Peyer's patch (tissue), 4 donors: ENCODE results near the gene HEYL. TPM values are rescaled to one million over a fixed set of nuclear protein-coding genes. Genes with fewer than 3 reads are reported as not detected.

Experiments
- DNase-seq, 3 donors: peaks; one replicate each; pipeline ENCODE4 v3.0.0-alpha.2; 2017 to 2019
- H3K27ac ChIP-seq, 4 donors: fragments of 200-600 bp; sonication (generic); one replicate each; pipeline ENCODE4 v1.5.1; 2016 to 2019
- H3K27me3 ChIP-seq, 2 donors: fragments of 200-600 bp; sonication (generic); one replicate each; pipeline ENCODE4 v1.5.1; 2019
- H3K36me3 ChIP-seq, 3 donors: fragments of 200-600 bp; sonication (generic); one replicate each; pipeline ENCODE4 v1.5.1; 2016 to 2019
- H3K4me1 ChIP-seq, 4 donors: fragments of 200-600 bp; sonication (generic); one replicate each; pipeline ENCODE4 v1.5.1; 2016 to 2019
- H3K4me3 ChIP-seq, 4 donors: fragments of 200-600 bp; sonication (generic); 1 replicate in 3 of 4; 2 replicates in 1 of 4; pipeline ENCODE4 v1.5.1; 2016 to 2019; ENCODE audit warnings: mild to moderate bottlenecking in 1 of 4
- H3K9me3 ChIP-seq, 4 donors: fragments of 200-600 bp; sonication (generic); one replicate each; pipeline ENCODE4 v1.5.1; 2016 to 2019; ENCODE audit warnings: mild to moderate bottlenecking in 1 of 4
- CTCF ChIP-seq, 6 experiments: fragments of 450-650 bp in 4 of 6; fragments of 200-600 bp in 2 of 6; sonication (generic) in 1 of 6; IDR thresholded peaks; one replicate each; pipeline ENCODE4 v1.5.1; 2017 to 2019; ENCODE audit warnings: antibody characterized with exemption in 6 of 6, mild to moderate bottlenecking in 3 of 6, moderate library complexity in 1 of 6
- POLR2A ChIP-seq, 2 donors: fragments of 450-650 bp; IDR thresholded peaks; one replicate each; pipeline ENCODE4 v1.5.1; 2017; ENCODE audit warnings: antibody characterized with exemption in 2 of 2, mild to moderate bottlenecking in 2 of 2, moderate library complexity in 2 of 2
- total RNA-seq, 4 donors: library from RNA; depleted of rRNA; stranded (reverse); fragments of >200 nt; gene quantifications; one replicate each; pipeline ENCODE4 v1.1.0, GENCODE V29; 2016

Gene HEYL
- total RNA-seq, 4 donors from 2014 or later: 0.95 to 5.8 (median 1.5) TPM; not detected in 1

GRCh38 chr1:39673215-39673614, 33.8 kb upstream of the HEYL start:
- peaks cover 0 to 13% (median 4%) of the 10 kb centered on the region in 4 donors for H3K4me1 ChIP-seq
- DNase-seq: no peak
- H3K27me3 ChIP-seq: peaks cover 0 to 15% of the 10 kb centered on the region in 2 donors
- H3K36me3 ChIP-seq: no peaks in the 10 kb centered on the region
- no peak overlapping the region for H3K27ac ChIP-seq
- H3K4me3 ChIP-seq: no peak overlapping the region
- H3K9me3 ChIP-seq: no peaks in the 10 kb centered on the region
- TF ChIP-seq POLR2A (IDR thresholded peaks at IDR 0.05): no peak
- TF ChIP-seq CTCF (IDR thresholded peaks at IDR 0.05): no peak

GRCh38 chr1:39672551-39672947, 33.1 kb upstream of the HEYL start:
- TF ChIP-seq POLR2A (IDR thresholded peaks at IDR 0.05): no peak
- TF ChIP-seq CTCF (IDR thresholded peaks at IDR 0.05): peak in 4 of 6 experiments; percentile 14 to 25 (median 24)
- peak overlapping the region in 2 of 4 donors; percentile 38 to 46 for H3K4me3 ChIP-seq
- no peaks in the 10 kb centered on the region for H3K36me3 ChIP-seq
- peaks cover 0 to 13% (median 4%) of the 10 kb centered on the region in 4 donors for H3K4me1 ChIP-seq
- peaks cover 0 to 15% of the 10 kb centered on the region in 2 donors for H3K27me3 ChIP-seq
- no peak for DNase-seq
- H3K9me3 ChIP-seq: no peaks in the 10 kb centered on the region
- no peak overlapping the region for H3K27ac ChIP-seq

DNA sequence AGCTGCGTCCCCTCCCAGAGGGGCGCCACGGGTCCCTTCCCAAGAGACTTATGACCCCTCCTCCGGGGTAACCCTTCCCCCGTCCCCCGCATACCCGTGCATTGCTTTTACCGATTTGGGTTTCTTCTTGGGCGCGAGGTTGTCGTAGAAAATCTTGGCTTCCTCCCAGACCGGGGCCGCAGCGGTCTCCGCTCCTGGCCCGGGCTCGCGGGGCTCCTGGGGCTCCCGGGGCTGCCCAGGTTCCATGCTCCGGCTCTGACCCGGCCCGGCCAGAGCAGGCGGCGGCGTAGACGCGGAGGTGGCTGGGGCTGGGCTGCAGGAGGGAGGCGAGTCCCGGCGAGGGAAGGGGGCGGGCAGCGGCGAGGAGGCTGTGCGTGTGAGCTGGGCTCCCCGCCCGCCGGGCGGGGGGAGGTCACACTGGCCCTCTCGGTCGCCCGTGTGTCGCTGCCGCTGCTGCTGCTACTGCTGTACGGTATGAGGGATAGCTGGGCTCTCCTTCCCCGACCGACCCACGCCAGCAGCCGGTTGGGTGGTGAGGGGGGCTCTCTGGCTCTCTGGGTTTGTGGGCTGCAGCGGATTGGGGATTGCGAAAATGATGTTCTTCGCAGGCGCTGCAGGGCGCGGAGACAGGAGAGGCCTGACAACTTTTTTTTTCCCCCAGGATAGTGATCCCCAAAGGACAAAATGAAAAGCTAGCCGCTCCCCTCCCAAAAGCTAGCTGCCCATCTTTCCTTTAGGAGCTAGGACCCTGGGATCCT, 32.5 kb upstream of the HEYL start, which contains the start of gene NT5C1A:
TSS of gene NT5C1A (minus strand) at position 315 of the 758 bp plus-strand sequence. CDS start at position 246, 69 bp downstream.
- peaks cover 0 to 15% of the 10 kb centered on the region in 2 donors for H3K27me3 ChIP-seq
- H3K9me3 ChIP-seq: no peaks in the 10 kb centered on the region
- DNase-seq: no peak
- H3K4me3 ChIP-seq: peak within 1 kb of the TSS; percentile 15 to 46 (median 41)
- H3K36me3 ChIP-seq: no peaks in the 10 kb centered on the region
- peak within 1 kb of the TSS in 1 of 4 donors; percentile 3 for H3K27ac ChIP-seq
- TF ChIP-seq CTCF (IDR thresholded peaks at IDR 0.05): no peak
- TF ChIP-seq POLR2A (IDR thresholded peaks at IDR 0.05): no peak
- H3K4me1 ChIP-seq: peaks cover 0 to 13% (median 4%) of the 10 kb centered on the region in 4 donors

DNA sequence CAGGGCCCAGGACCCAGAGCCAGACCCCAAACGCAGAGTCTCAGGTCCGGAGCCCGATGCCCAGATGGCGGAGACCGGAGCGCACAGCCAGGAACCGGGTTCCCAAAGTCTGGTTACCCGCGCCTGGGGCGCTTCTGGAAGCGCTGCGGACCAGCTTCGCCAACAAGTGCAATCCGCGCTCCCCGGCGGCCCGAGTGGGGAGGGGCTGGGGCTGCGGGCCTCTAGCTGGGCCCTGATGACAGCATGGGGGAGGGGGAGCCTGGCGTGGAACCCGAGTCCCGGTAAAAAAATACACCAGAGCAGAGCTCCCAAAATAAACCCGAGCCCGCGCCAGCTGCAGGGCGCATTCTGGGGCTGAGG, 32.0 kb upstream of the HEYL start:
- H3K9me3 ChIP-seq: no peaks in the 10 kb centered on the region
- peak overlapping the region; percentile 15 to 46 (median 41) for H3K4me3 ChIP-seq
- H3K4me1 ChIP-seq: peaks cover 0 to 13% (median 4%) of the 10 kb centered on the region in 4 donors
- peak overlapping the region in 1 of 4 donors; percentile 3 for H3K27ac ChIP-seq
- no peak for TF ChIP-seq CTCF (IDR thresholded peaks at IDR 0.05)
- TF ChIP-seq POLR2A (IDR thresholded peaks at IDR 0.05): no peak
- DNase-seq: no peak
- no peaks in the 10 kb centered on the region for H3K36me3 ChIP-seq
- H3K27me3 ChIP-seq: peaks cover 0 to 15% of the 10 kb centered on the region in 2 donors

DNA sequence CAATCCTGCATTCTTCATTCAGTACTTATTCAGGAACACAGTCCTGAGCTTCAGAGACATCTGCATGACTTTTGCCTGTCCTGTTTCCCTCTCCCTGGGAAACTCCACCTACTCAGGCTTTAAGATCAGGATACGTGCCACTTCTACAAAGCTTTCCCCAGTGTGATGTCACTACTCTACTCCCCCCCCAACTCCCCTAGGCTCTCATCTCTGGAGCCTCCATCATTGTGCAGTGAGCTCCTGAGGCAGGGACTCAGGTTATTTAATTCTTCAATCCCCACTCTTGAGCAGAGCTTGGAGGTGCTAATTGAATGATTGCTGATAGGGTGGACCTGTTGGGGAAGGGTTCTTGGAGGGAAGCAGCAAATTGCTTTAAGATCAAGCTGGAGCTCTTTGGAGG, 31.2 kb upstream of the HEYL start:
- no peak for DNase-seq
- TF ChIP-seq POLR2A (IDR thresholded peaks at IDR 0.05) (no peak), CTCF (IDR thresholded peaks at IDR 0.05) (no peak)
- Histone ChIP-seq H3K4me1 (peaks cover 0 to 13% (median 4%) of the 10 kb centered on the region in 4 donors), H3K27ac (no peak overlapping the region), H3K4me3 (no peak overlapping the region), H3K9me3 (no peaks in the 10 kb centered on the region), H3K27me3 (peaks cover 0 to 15% of the 10 kb centered on the region in 2 donors), H3K36me3 (no peaks in the 10 kb centered on the region)
